SKM-1 treated with dmso at 0.1 percent for 144 hours (cell line): ENCODE measurements around the gene CAMTA1.

Experiments used
- DNase-seq: peaks from one replicate; lab custom pipeline; 2025; ENCODE audit not compliant: unreplicated experiment; lab: John Stamatoyannopoulos, UW

Gene CAMTA1

GRCh38 chr1:7026169-7026568 is 240.9 kb downstream of the CAMTA1 start:
- no peak for DNase-seq

- no peak for DNase-seq
These were observed 247.7 kb downstream of the CAMTA1 start for GRCh38 chr1:7032992-7033391.

GRCh38 chr1:7036386-7036785 is 251.1 kb downstream of the CAMTA1 start:
- DNase-seq = no peak

GRCh38 chr1:7039590-7040220 is 254.5 kb downstream of the CAMTA1 start:
- DNase-seq = no peak

GRCh38 chr1:7040969-7041695 is 255.9 kb downstream of the CAMTA1 start:
- DNase-seq = no peak

- DNase-seq = no peak
These were observed 257.3 kb downstream of the CAMTA1 start for GRCh38 chr1:7042322-7043190.

- DNase-seq = no peak
These were observed 257.9 kb downstream of the CAMTA1 start for GRCh38 chr1:7043191-7043549.

- DNase-seq = no peak
These were observed 258.7 kb downstream of the CAMTA1 start for GRCh38 chr1:7043719-7044535.

- no peak for DNase-seq
These were observed 260.6 kb downstream of the CAMTA1 start for GRCh38 chr1:7045897-7046296.

- DNase-seq = no peak
These were observed 261.1 kb downstream of the CAMTA1 start for GRCh38 chr1:7046314-7046713.

- DNase-seq = no peak
These were observed 261.6 kb downstream of the CAMTA1 start for GRCh38 chr1:7046891-7047290.

- DNase-seq = no peak
These were observed 262.6 kb downstream of the CAMTA1 start for GRCh38 chr1:7047866-7048265.

GRCh38 chr1:7048395-7048794 is 263.1 kb downstream of the CAMTA1 start:
- no peak for DNase-seq

- DNase-seq = no peak
These were observed 264.8 kb downstream of the CAMTA1 start for GRCh38 chr1:7049913-7050625.

- no peak for DNase-seq
These were observed 265.8 kb downstream of the CAMTA1 start for GRCh38 chr1:7050751-7051665.

- no peak for DNase-seq
These were observed 267.4 kb downstream of the CAMTA1 start for GRCh38 chr1:7052701-7053100.

GRCh38 chr1:7060745-7061144 is 275.5 kb downstream of the CAMTA1 start:
- no peak for DNase-seq

GRCh38 chr1:7062346-7063061 is 277.2 kb downstream of the CAMTA1 start:
- no peak for DNase-seq

- no peak for DNase-seq
These were observed 278.7 kb downstream of the CAMTA1 start for GRCh38 chr1:7063981-7064380.
